H9 (cell line): ENCODE measurements around the gene TM9SF1. TPM values are rescaled to one million over a fixed set of nuclear protein-coding genes. Genes with fewer than 3 reads are reported as not detected.
A peak's percentile ranks its signal among the peaks of the same experiment; 100 is the strongest.

ENCODE experiments used
- DNase-seq: peaks from one replicate; pipeline ENCODE4 v3.0.0-alpha.2; 2017
- H2AFZ ChIP-seq: one replicate; pipeline ENCODE4 v1.6.1; 2013; ENCODE audit warnings: mild to moderate bottlenecking, low read length, control low read depth, moderate library complexity
- H2AK5ac ChIP-seq: 2 replicates; pipeline ENCODE4 v1.6.1; 2013; ENCODE audit warnings: low read length, control low read depth, mixed read lengths; ENCODE audit not compliant: insufficient read length
- H2BK120ac ChIP-seq: one replicate; pipeline ENCODE4 v1.6.1; 2013; ENCODE audit warnings: low read depth, mild to moderate bottlenecking, low read length, control low read depth, inconsistent platforms; ENCODE audit not compliant: poor library complexity, severe bottlenecking
- H2BK12ac ChIP-seq: 2 replicates; pipeline ENCODE4 v1.6.1; 2013; ENCODE audit warnings: low read length, control low read depth, mixed read lengths, low read depth; ENCODE audit not compliant: insufficient read length
- H2BK15ac ChIP-seq: 2 replicates; pipeline ENCODE4 v1.6.1; 2013; ENCODE audit warnings: low read depth, low read length, control low read depth
- H2BK20ac ChIP-seq: one replicate; pipeline ENCODE4 v1.6.1; 2013; ENCODE audit warnings: low read depth, mild to moderate bottlenecking, low read length, control low read depth, inconsistent platforms; ENCODE audit not compliant: poor library complexity, severe bottlenecking
- H2BK5ac ChIP-seq: 2 replicates; pipeline ENCODE4 v1.6.1; 2013; ENCODE audit warnings: low read length, control low read depth, mixed read lengths; ENCODE audit not compliant: insufficient read length
- H3K14ac ChIP-seq: 2 replicates; pipeline ENCODE4 v1.6.1; 2013; ENCODE audit warnings: low read length, control low read depth; ENCODE audit not compliant: insufficient read depth
- H3K18ac ChIP-seq: 2 replicates; pipeline ENCODE4 v1.6.1; 2013; ENCODE audit warnings: low read depth, mild to moderate bottlenecking, mixed read lengths, low read length, control low read depth; ENCODE audit not compliant: insufficient read length
- H3K23ac ChIP-seq: 2 replicates; pipeline ENCODE4 v1.6.1; 2013; ENCODE audit warnings: low read length, control low read depth, mixed read lengths, low read depth; ENCODE audit not compliant: insufficient read length
- H3K23me2 ChIP-seq: 2 replicates; pipeline ENCODE4 v1.6.1; 2013; ENCODE audit warnings: low read depth, mild to moderate bottlenecking, mixed read lengths, low read length, control low read depth; ENCODE audit not compliant: insufficient read length, poor library complexity, severe bottlenecking
- H3K27ac ChIP-seq: 2 replicates; pipeline ENCODE4 v1.5.1; 2013; ENCODE audit warnings: low read length, control low read depth, mixed read lengths, low read depth; ENCODE audit not compliant: insufficient read length
- H3K27me3 ChIP-seq: 2 replicates; pipeline ENCODE4 v1.6.1; 2013; ENCODE audit warnings: low read length, control low read depth, inconsistent platforms; ENCODE audit not compliant: insufficient read depth
- H3K4ac ChIP-seq: 2 replicates; pipeline ENCODE4 v1.6.1; 2013; ENCODE audit warnings: low read depth, mild to moderate bottlenecking, control low read depth, inconsistent platforms, low read length, moderate library complexity
- H3K4me1 ChIP-seq: 2 replicates; pipeline ENCODE4 v1.6.1; 2013; ENCODE audit warnings: low read length, control low read depth, inconsistent platforms; ENCODE audit not compliant: insufficient read depth
- H3K4me2 ChIP-seq: 2 replicates; pipeline ENCODE4 v1.6.1; 2013; ENCODE audit warnings: low read length, control low read depth, mixed read lengths; ENCODE audit not compliant: insufficient read length, insufficient read depth
- H3K56ac ChIP-seq: 2 replicates; pipeline ENCODE4 v1.6.1; 2013; ENCODE audit warnings: low read depth, mild to moderate bottlenecking, mixed read lengths, low read length, control low read depth; ENCODE audit not compliant: insufficient read length
- H3K79me1 ChIP-seq: 2 replicates; pipeline ENCODE4 v1.6.1; 2013; ENCODE audit warnings: low read depth, mild to moderate bottlenecking, moderate library complexity, low read length, control low read depth, inconsistent platforms; ENCODE audit not compliant: insufficient read depth, poor library complexity, severe bottlenecking
- H3K79me2 ChIP-seq: 2 replicates; pipeline ENCODE4 v1.6.1; 2013; ENCODE audit warnings: low read length, control low read depth, inconsistent platforms; ENCODE audit not compliant: insufficient read depth
- H3K9ac ChIP-seq: 2 replicates; pipeline ENCODE4 v1.6.1; 2013; ENCODE audit warnings: low read length, control low read depth, mixed read lengths; ENCODE audit not compliant: insufficient read length; ENCODE audit errors: extremely low read depth
- H3K9me3 ChIP-seq: one replicate; pipeline ENCODE4 v1.6.1; 2013; ENCODE audit warnings: low read depth, low read length, inconsistent platforms; ENCODE audit not compliant: control insufficient read depth
- H3T11ph ChIP-seq: one replicate; pipeline ENCODE4 v1.6.1; 2013; ENCODE audit warnings: mild to moderate bottlenecking, low read length, control low read depth, inconsistent platforms
- H4K20me1 ChIP-seq: one replicate; pipeline ENCODE4 v1.6.1; 2013; ENCODE audit not compliant: control insufficient read depth, insufficient read length, insufficient read depth
- H4K5ac ChIP-seq: 2 replicates; pipeline ENCODE4 v1.6.1; 2013; ENCODE audit warnings: low read depth, mild to moderate bottlenecking, mixed read lengths, low read length, control low read depth; ENCODE audit not compliant: insufficient read length
- H4K8ac ChIP-seq: replicated peaks from 2 replicates; pipeline ENCODE4 v1.6.1; 2013; ENCODE audit warnings: low read length, control low read depth, mixed read lengths, low read depth; ENCODE audit not compliant: insufficient read length
- H4K91ac ChIP-seq: 2 replicates; pipeline ENCODE4 v1.6.1; 2013; ENCODE audit warnings: low read depth, mild to moderate bottlenecking, moderate library complexity, mixed read lengths, low read length, control low read depth; ENCODE audit not compliant: insufficient read length
- H3K27ac Mint-ChIP-seq, 3 experiments: 2 replicates in 2 of 3; 3 replicates in 1 of 3; pipeline ENCODE4 v1.8.0; 2020 to 2021; ENCODE audit warnings: mixed read lengths in 3 of 3, mild to moderate bottlenecking in 1 of 3, moderate library complexity in 1 of 3
- H3K27me3 Mint-ChIP-seq: 2 replicates; pipeline ENCODE4 v1.8.0; 2021; ENCODE audit warnings: low read depth, mild to moderate bottlenecking, moderate library complexity, mixed read lengths
- H3K36me3 Mint-ChIP-seq, 3 experiments: 2 replicates in 2 of 3; 3 replicates in 1 of 3; pipeline ENCODE4 v1.8.0; 2020 to 2021; ENCODE audit warnings: low read depth in 3 of 3, mixed read lengths in 3 of 3; ENCODE audit not compliant: insufficient read depth in 1 of 3
- H3K4me1 Mint-ChIP-seq, 2 experiments: 2 replicates each; pipeline ENCODE4 v1.8.0; 2020; ENCODE audit warnings: mixed read lengths in 2 of 2
- H3K4me3 Mint-ChIP-seq, 2 experiments: 2 replicates in 1 of 2; 3 replicates in 1 of 2; pipeline ENCODE4 v1.8.0; 2020 to 2021; ENCODE audit warnings: mild to moderate bottlenecking in 2 of 2, mixed read lengths in 2 of 2, moderate library complexity in 1 of 2
- H3K9me3 Mint-ChIP-seq, 2 experiments: 2 replicates in 1 of 2; 3 replicates in 1 of 2; pipeline ENCODE4 v1.8.0; 2020; ENCODE audit warnings: mild to moderate bottlenecking in 2 of 2, mixed read lengths in 2 of 2, moderate library complexity in 1 of 2
- WGBS: extraction: QIAGEN DNeasy Blood & Tissue Kit; methylation state at CpG from one replicate; pipeline ENCODE4 v1.1.7; 2013; ENCODE audit warnings: missing lambda C conversion rate, low lambda C conversion rate, mixed read lengths; ENCODE audit not compliant: insufficient read length; ENCODE audit errors: extremely low coverage; 5-methylcytosine and 5-hydroxymethylcytosine counted together
- total RNA-seq: library from RNA; stranded (reverse); gene quantifications from 2 replicates; pipeline ENCODE4 v1.2.1, GENCODE V29; 2021
- TF ChIP-seq, protein P1 (sequence below): fragments of 200-600 bp; sonication (generic); conservative IDR thresholded peaks from 3 replicates; pipeline ENCODE4 v1.8.0; 2021; ENCODE audit warnings: antibody characterized with exemption, mild to moderate bottlenecking

TM9SF1 gene
- total RNA-seq, 1 experiment from 2014 or later, result 31.6 TPM

DNA sequence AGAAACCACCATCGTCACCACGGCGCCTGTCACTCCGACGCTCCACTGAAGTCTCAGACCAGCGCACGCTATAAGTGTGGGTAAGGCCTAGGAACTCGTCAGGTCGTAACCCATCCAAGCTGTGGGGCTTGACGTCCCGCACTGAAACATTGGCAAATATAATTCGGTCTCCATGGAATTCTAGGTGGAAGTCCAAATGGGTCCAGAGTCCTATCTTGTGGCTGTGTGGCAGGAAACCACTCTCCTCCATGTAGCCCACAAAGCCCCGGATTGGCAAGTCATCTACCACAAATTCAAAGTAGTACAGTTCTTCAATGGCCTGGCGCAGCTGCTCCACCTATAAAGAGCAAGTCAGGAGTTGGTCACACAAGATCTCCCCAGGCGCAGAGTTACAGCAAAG, 2.3 kb downstream of the TM9SF1 start:
- H3K79me2 ChIP-seq, result no peaks in the 10 kb centered on the region
- H2BK5ac ChIP-seq, result no peak overlapping the region
- no peak overlapping the region for H2BK12ac ChIP-seq
- no peak overlapping the region for H2BK20ac ChIP-seq
- H3K9me3 Mint-ChIP-seq, result no peaks in the 10 kb centered on the region
- H3K79me1 ChIP-seq, result no peaks in the 10 kb centered on the region
- H4K8ac ChIP-seq, result no peak overlapping the region
- H3K9me3 ChIP-seq, result no peaks in the 10 kb centered on the region
- H4K20me1 ChIP-seq, result no peaks in the 10 kb centered on the region
- no peak for DNase-seq
- no peak overlapping the region for H3K23ac ChIP-seq
- no peaks in the 10 kb centered on the region; the same call in 1 of the 2 replicates for H3K4me1 ChIP-seq
- H3K4me1 Mint-ChIP-seq, result peaks cover 24 to 30% of the 10 kb centered on the region in 2 experiments
- H3K4me3 Mint-ChIP-seq, result no peak overlapping the region; a peak in 1 of 5 replicates
- H3K27me3 Mint-ChIP-seq, result no peaks in the 10 kb centered on the region
- no peak overlapping the region for H2BK15ac ChIP-seq
- H3K4ac ChIP-seq, result no peak overlapping the region
- TF ChIP-seq, protein P1, sequence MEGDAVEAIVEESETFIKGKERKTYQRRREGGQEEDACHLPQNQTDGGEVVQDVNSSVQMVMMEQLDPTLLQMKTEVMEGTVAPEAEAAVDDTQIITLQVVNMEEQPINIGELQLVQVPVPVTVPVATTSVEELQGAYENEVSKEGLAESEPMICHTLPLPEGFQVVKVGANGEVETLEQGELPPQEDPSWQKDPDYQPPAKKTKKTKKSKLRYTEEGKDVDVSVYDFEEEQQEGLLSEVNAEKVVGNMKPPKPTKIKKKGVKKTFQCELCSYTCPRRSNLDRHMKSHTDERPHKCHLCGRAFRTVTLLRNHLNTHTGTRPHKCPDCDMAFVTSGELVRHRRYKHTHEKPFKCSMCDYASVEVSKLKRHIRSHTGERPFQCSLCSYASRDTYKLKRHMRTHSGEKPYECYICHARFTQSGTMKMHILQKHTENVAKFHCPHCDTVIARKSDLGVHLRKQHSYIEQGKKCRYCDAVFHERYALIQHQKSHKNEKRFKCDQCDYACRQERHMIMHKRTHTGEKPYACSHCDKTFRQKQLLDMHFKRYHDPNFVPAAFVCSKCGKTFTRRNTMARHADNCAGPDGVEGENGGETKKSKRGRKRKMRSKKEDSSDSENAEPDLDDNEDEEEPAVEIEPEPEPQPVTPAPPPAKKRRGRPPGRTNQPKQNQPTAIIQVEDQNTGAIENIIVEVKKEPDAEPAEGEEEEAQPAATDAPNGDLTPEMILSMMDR, result no peak
- no peak overlapping the region for H3T11ph ChIP-seq
- no peak overlapping the region for H3K27ac ChIP-seq
- no CpG with 5 or more reads among the region's 15 CpGs for WGBS
- H3K56ac ChIP-seq, result no peak overlapping the region
- no peak overlapping the region for H2AFZ ChIP-seq
- H3K36me3 Mint-ChIP-seq, result peaks cover 9 to 44% (median 34%) of the 10 kb centered on the region in 3 experiments
- no peak overlapping the region for H3K4me2 ChIP-seq
- H2AK5ac ChIP-seq, result no peak overlapping the region
- no peak overlapping the region for H3K9ac ChIP-seq
- H2BK120ac ChIP-seq, result no peak overlapping the region
- H3K23me2 ChIP-seq, result peaks cover 8% of the 10 kb centered on the region
- peak overlapping the region in 1 of 3 experiments; percentile 42; a peak in 1 of 7 replicates for H3K27ac Mint-ChIP-seq
- H4K5ac ChIP-seq, result no peak overlapping the region
- no peak overlapping the region for H3K18ac ChIP-seq
- H3K14ac ChIP-seq, result no peak overlapping the region
- H4K91ac ChIP-seq, result no peak overlapping the region
- H3K27me3 ChIP-seq, result no peaks in the 10 kb centered on the region
